HG02763 (cell line): ENCODE results near the gene SUGCT.
"Not testable (repeated sequence)": the region's sequence is repeated elsewhere in the genome, so short reads cannot be mapped to it uniquely, and the experiment has no call there.

Source experiments
- ATAC-seq: cut with Tn5 transposase; IDR thresholded peaks from one replicate; pipeline ENCODE4 v1.9.1; 2021; ENCODE audit warnings: mild to moderate bottlenecking, moderate library complexity; ENCODE audit not compliant: unreplicated experiment

Gene SUGCT

DNA sequence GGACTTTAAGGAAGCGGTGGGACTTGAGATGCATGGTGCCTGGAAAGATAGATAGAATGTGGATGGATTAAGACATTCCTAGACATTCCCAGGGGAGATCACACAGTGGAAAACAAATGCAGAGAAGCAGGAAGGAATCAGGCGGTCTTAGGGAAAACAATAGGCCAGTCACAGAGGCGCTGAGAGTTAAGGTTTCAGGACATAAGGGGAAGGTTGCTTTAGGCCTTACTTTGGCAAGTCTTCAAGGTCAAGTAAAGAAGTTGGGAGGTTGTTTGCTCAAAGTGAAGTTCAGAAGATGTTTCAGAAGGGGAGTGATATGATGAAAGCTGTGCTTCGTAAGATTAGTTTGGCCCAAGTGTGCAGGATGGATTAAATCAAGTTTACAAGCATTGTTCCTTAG, 109.4 kb downstream of the SUGCT start:
- ATAC-seq, result no peak

DNA sequence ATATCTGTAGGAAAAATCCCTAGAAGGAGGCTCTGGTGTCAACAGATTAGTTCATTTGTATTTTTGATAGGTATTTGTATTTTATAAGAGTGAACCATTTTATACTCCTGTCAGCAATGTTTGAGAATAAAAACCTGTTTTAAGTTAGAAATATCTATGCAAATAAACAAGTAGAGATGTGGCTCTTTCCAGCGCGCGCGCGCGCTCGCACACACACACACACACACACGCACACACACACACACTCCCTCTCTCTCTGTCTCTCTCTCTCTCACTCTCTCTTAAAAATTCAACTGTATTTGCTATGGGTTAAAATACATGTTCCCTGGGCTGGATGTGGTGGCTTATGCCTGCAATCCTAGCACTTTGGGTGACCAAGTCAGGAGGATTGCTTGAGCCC, 113.9 kb downstream of the SUGCT start:
- ATAC-seq, result no peak

DNA sequence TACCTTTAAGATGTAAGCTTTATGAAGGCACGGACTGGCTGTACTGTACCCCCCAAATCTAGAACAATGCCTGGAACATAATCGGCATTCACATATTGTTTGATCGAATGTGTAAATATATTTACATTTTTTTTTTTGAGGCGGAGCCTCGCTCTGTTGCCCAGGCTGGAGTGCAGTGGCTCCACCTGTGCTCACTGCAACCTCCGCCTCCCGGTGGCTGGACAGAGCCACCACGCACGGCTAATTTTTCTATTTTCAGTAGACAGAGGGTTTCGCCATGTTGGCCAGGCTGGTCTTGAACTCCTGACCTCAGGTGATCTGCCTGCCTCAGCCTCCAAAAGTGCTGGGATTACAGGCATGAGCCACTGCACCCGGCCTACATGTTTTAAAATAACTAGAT, 118.6 kb downstream of the SUGCT start:
- not testable (repeated sequence) for ATAC-seq

DNA sequence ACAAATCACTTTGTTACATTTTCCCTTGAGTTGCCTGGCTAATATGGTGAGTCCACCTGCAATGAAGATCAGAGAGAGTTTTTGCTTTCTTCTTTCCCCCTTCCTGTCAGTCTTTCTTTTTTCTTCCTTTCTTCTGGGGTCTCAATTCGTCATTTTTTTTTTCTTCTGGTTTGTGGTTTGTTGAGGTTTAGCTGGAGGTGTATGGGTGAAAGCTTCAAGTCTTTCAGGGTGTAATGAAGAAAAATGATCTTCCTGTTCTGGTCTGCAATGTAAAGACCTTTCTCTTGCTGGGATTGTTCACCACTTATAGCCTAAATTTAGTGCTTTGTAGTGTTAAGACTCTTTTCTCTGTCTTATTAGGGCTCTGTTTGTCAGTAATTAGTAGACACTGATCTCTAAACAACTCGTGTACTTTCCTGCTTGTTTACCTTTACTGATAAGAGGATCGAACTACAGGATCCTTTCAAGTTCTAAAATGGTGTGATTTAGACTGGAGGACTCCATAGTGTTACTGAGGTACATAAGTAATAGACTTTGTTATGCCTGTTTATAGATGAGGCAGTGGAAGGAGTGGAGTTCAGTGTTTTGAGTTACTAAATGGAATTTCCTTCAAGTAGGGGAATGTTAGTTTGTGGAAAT, 129.1 kb downstream of the SUGCT start:
- ATAC-seq, result no peak

DNA sequence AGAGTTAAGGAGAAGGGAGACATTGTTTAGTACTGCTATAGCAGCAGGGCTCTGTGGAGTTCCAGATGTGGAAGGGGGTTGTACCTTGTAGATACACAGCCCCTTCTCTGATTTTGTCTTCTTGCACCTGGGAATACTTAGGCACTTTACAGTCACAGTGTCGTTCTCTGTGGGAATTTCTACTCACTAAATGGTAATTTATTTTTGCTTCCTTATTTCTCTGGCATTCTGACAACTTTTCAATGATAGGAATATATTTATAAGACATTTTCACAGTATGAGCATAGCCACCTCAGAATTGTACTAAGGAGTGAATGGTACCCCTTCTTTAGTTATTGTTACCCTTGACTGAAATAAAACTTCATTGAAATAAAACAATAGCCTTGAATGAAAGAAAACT, 132.8 kb downstream of the SUGCT start:
- ATAC-seq, result no peak

DNA sequence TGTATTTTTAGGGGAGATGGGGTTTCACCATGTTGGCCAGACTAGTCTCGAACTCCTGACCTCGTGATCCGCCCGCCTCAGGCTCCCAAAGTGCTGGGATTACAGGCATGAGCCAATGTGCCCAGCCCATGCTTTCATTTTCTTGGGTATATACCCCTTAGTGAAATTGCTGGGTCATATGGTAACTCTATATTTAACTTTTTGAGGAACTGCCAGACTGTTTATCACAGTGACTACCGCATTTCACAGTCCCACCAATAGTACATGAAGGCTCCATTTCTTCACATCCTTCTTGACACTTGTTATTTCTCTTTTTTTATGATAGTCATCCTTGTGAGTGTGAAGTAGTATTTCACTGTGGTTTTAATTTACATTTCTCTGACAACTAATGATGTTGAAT, 134.0 kb downstream of the SUGCT start:
- ATAC-seq, result not testable (repeated sequence)

DNA sequence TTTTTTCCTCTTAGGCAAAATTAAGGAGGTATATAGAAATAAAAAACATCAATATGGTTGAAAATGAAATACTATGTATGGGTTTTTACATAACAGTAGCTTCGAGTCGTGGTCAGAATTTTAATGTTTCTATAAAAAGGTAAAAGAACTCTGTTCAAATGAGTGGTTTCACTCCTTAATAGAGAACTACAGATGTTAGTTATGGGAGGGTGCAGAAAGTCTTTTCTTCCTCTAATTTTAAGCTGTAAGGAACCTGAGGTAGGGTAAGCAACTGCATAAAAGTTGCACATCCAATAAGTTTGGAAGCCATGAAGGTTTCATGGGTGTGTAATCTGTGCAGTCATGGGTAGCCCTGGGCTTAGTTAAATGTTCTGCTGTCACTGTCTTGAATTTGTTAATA, 141.3 kb downstream of the SUGCT start:
- ATAC-seq, result no peak

DNA sequence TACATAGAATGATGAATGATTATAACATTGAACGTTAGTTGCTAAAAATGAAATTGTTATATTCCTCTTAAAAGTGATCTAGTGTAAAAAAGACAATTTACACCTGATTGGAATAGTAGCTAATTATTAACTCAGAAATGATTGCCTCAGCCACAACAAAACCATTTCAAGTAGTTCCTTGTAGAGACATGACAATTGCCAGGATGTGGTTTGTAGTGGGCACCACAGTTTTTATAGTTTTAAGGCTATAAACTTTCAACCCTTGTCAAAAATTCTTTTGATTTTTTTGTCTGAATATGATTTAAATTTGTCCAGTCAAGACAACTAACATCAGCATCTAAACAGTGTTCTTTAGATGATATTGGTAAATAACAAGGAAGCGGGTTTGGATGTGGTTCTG, 145.2 kb downstream of the SUGCT start:
- no peak for ATAC-seq

DNA sequence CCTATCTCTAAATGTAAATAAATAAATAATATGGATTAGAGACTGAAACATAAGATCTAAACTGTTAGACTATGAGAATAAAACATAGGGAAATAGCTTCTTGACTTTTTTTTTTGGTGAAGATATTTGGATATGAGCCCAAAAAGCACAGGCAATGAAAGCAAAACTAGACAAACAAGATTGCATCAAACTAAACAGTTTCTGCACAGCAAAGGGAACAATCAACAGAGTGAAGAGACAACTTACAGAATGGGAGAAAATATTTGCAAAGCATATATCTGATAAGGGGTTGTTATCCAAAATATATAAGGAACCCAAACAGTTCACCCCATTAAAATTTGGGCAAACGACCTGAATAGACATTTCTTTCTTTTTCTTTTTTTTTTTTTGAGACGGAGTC, 148.1 kb downstream of the SUGCT start:
- ATAC-seq, result no peak

DNA sequence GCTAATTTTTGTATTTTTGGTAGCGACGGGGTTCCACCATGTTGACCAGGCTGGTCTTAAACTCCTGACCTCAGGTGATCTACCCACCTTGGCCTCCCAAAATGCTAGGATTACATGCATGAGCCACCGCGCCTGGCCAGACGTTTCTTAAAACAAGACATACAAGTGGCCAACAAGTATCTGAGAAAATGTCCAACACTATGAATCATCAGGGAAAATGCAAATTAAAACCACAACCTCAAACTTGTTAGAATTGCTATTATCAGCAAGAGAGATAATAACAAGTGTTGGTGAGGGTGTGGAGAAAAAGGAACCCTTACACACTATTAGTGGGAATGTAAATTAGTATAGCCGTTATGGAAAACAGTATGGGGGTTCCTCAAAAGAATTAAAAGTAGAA, 148.6 kb downstream of the SUGCT start:
- ATAC-seq, result no peak

DNA sequence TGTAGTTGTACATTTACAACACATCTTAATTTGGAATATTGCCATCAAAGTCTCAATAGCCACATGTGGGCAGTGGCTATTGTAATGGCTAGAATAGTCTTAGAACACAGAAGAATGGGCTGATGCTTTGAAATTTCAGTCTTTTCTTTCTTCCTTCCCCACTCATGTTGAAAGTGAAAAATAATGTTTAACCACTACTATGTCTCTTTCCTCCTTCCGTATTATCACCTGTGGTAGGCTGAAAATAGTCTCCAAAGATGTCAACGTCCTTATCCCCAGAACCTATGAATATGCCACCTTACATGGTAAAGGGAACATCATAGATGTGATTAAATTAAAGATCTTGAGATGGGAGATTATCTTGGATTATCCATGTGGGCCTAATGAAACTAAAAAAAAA, 154.0 kb downstream of the SUGCT start:
- no peak for ATAC-seq

DNA sequence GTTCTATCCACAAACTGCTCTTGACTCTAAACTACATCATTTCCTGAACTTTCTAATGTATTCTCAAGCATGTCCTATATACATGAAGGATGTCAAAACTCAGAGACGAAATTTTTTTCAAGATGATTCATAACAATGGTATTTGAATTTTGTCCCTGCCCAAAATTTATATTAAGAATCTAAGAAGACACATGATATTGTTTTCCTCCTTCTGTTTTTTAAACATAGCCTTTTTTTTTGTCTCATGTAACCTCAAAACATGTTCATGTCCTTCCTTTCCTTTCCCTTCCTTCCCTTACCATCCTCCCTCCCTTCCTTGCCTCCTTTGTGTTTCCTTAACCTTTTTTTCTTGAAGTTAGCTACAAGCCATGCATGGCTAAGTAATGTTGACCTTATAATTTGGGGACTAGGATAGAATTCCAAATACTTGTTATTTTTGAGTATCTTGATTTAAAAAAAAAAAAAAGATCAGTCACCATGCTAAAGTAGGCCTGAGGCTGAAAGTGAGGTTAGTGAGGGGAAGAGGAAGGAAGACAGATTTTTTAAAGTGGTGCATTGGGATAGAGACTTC, 163.0 kb downstream of the SUGCT start:
- ATAC-seq, result no peak

DNA sequence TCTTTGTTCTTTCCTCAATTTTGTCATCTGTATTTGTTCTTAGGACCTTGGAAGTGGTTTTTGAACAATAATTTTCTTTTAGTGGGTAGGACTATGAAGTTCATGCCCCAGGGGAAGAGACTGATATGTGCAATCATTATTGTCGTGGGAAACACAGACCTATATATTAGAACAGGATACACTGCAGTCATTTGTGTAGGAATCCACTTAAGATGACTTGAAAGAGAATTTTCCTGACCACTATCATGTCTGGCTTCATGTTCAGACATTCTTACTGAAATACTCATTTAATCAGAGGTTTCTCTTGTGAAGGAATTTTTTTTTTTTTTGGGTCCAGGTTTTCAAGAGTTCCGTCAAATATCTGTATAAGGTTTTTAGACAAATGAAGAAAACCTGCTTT, 163.6 kb downstream of the SUGCT start:
- no peak for ATAC-seq

DNA sequence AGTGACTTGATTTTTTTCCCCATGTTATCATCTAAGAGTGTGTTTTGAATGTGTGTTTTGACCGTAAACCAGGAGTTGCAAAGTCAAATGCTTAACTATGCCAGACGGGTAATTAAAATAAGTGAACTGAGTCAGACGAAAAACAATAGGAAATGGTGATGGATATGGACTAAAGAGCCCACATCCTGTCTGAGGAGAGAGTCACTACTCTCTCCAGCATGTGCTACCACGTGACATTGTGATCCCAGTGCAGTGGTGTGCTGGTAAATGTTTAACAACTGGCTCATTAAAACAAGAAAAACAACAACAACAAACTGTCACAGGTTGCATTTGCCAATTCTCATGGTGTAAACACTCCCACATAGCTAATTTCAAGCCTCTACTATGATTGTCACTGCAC, 164.3 kb downstream of the SUGCT start:
- no peak for ATAC-seq

DNA sequence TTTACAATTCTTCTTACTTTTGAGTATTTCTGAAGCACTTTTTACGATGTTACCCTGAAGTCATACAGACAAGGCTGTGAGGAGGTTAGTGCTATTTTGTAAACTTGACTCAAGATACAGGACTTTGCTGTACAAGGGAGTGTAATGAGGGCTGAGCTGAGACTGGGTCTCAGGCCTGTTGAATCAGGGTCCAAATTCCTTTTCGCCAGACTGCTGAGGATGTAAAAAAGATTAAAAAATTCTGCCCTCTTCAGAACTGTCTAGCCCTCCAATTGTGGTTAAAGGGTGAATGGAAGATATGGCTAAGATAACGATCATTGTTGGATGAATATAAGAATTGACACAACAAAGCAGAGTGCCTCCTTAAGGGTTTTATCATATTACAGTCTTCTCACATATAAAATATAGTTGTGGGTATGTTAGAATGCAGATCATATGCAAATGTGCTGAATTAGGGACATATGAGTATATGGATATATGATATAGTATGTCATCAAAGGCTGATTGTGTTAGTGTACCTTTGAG, 165.4 kb downstream of the SUGCT start:
- ATAC-seq, result no peak

DNA sequence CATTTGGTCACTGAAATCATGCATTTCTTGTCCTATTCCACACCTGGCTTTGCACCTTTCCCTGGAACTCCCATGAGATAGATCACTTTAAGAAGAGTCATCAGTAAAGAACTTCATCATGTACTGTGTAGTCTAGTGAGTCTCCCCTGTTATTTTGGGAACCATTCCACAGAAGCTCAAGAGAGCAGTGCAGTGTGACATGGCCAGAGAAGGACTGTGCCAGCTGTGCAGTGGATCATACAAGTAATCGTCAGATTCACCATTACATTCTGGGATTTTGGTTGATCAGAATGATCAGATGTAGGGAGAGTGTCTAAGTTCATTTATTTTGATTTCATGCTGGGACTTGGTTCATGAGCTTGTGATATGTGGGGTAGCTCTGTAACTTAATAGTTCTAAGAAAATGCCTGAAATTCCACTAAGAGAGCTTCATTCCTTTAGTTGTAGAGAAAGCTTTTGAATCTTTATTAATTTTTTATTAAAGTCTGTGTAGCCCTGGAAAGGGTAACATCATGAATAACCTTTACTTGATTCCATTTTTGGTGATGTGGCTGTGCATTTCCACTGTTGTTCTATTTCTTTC, 166.8 kb downstream of the SUGCT start:
- no peak for ATAC-seq

DNA sequence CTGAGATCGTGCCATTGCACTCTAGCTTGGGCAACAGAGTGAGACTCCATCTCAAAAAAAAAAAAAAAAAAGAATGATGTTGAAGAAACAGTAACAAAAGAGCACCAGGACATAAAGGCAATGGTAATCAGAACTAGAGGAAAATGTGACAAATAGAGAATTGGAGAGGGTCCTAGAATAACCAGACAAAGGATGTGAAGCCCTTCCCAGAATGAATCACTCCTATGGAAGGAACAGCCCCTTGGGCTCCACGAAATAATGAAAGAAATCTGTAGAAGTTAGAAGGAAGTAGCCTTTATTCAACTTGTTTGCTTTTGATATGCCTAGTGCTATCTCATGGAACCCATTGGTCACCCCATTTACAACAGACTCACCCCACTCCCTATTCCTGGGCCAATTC, 169.2 kb downstream of the SUGCT start:
- ATAC-seq, result no peak

DNA sequence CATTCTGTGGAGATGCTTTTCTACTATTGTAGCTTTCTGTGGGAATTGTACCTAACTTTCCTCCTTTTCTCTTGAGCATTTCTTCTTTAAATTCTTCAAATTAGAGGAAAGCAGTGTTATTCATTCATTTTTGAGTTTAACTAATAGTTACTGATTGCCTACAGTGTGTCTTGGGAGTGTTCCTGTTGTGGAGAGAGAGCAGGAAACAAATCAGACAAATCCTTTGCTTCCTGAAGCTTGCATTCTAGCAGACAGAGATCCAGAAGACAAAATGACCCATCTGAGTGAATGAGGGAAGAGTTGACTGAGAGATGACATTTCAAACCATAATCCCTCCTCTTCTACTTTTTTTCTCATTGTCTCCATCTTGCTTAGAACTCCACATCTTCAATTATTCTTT, 170.4 kb downstream of the SUGCT start:
- no peak for ATAC-seq

DNA sequence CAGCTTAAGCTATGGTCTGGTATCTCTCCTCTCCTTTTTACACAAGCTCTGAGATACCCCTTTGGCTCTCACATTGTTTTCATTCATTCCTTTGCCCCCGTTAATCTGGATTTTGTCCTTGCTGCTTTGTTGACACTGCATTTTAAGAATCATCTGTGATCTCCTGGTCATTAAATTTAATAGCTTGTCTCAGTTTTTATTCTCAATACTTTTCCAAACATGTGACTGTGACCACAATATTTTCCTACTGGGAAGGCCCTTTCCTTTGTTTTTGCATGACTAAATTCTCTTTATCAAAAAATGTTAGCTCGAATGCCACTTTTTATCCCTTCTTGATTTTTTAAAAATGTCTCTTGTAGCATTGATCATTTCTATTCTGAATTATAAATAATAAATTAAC, 171.2 kb downstream of the SUGCT start:
- no peak for ATAC-seq

DNA sequence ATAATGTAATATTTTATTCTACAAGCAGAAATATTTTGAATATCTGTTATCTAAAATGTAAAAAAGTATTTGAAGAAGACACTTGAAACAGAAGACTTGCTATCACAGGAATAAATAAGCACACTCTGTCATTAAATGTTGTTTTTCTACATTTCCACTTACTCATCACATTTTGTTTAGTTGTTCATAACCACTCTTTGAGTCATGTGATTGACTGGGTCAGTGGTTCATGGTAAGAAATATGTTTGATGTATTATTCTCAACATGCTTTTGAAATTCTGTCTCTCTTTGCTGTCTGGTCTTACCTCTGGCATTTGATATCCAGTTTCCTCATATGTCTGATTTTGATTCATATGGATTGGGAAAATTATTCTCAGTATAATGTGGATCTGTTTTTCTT, 171.8 kb downstream of the SUGCT start:
- ATAC-seq, result no peak

DNA sequence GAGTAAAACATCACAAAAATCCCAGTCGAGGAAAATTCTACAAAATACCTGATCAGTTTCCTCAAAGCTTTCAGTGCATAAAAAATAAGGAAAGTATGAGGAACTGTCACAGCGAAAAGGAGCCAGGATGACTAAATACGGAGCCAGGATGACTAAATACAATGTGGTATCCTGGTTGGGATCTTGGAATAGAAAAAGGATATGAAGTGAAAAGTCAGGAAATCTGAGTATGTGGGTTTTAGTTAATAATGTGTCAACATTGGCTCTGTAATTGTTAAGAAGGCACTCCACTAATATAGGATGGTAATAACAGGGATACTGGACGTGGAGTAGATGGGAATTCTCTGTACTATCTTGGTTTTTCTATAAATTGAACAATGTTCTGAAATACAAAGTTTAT, 175.5 kb downstream of the SUGCT start:
- ATAC-seq, result no peak

DNA sequence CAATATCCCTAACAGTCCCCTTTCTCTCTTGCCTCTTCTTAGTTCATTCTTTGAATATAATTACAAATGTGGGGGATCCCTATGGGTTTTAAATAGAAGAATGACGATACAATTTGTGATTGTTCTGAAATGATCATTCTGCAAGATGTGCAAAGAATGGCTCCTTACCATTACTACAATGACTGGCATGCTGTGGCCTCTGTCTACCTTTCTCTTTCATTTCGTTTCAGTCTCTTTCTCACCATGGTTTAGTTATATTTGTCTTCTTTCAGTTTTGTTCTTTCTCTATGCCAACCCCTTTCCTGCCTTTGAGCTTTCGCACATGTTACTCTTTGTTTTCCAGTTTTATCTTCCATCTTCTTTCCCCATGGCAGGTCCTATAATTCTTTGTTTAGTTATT, 176.5 kb downstream of the SUGCT start:
- ATAC-seq, result peak; percentile 100

DNA sequence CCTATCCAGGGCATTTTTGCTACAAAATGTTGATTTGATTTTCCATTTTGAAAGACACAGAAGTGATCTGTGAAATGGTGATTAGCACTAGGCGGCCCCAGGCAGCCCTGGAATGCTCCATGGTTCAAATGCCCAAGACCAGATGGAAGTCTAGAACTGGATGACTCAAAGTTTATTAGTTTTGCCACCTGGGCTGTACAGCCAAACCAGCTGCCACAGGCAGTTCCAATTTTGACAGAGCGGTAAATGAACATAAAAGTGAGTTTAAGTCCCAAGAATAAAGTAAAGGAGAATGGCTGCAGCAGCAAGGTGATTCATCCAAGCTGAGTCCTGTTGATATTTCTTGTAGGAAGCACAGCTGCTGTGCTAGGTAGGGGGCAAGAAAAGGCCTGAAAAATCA, 180.5 kb downstream of the SUGCT start:
- ATAC-seq, result no peak
